Thoracic aorta (tissue), 2 donors: ENCODE data around the gene ZXDA. TPM values are rescaled to one million over a fixed set of nuclear protein-coding genes. Genes with fewer than 3 reads are reported as not detected.

Source experiments
- ATAC-seq: fragments of 150-250 bp; one replicate; pipeline ENCODE4 v1.8.0; 2017; ENCODE audit warnings: low read depth; ENCODE audit not compliant: insufficient number of reproducible peaks, low FRiP score
- DNase-seq: peaks from one replicate; pipeline ENCODE4 v3.0.0-alpha.2; 2020; ENCODE audit warnings: low spot score
- H3K27ac ChIP-seq, 2 donors: fragments of 200-600 bp; sonication (generic); 1 replicate in 1 of 2; 2 replicates in 1 of 2; pipeline ENCODE4 v1.5.1; 2016; ENCODE audit warnings: mild to moderate bottlenecking in 2 of 2, moderate library complexity in 2 of 2
- H3K27me3 ChIP-seq: fragments of 200-600 bp; sonication (generic); replicated peaks from 2 replicates; pipeline ENCODE4 v1.6.0; 2016; ENCODE audit warnings: mild to moderate bottlenecking; ENCODE audit not compliant: insufficient read depth
- H3K36me3 ChIP-seq: fragments of 200-600 bp; sonication (generic); one replicate; pipeline ENCODE4 v1.5.1; 2016
- H3K4me1 ChIP-seq, 2 donors: fragments of 200-600 bp; sonication (generic); 1 replicate in 1 of 2; 2 replicates in 1 of 2; pipeline versions ENCODE4 v1.5.1 to v1.6.0; 2016; ENCODE audit warnings: low read depth in 2 of 2, mild to moderate bottlenecking in 1 of 2; ENCODE audit not compliant: control insufficient read depth in 1 of 2
- H3K4me3 ChIP-seq: fragments of 200-600 bp; sonication (generic); 2 replicates; pipeline ENCODE4 v1.5.1; 2016; ENCODE audit warnings: mild to moderate bottlenecking
- H3K9me3 ChIP-seq: fragments of 200-600 bp; sonication (generic); 2 replicates; pipeline ENCODE4 v1.5.1; 2016
- CTCF ChIP-seq: fragments of 200-600 bp; sonication (generic); IDR thresholded peaks from one replicate; pipeline ENCODE4 v1.5.1; 2019; ENCODE audit warnings: antibody characterized with exemption
- total RNA-seq, 2 donors: library from RNA; depleted of rRNA; stranded (reverse); fragments of >200 nt; gene quantifications; one replicate each; pipeline versions ENCODE4 v1.1.0 to v1.2.3, GENCODE V29; 2016

ZXDA gene
- total RNA-seq, 2 donors from 2014 or later = 8.9 to 13.8 TPM

DNA sequence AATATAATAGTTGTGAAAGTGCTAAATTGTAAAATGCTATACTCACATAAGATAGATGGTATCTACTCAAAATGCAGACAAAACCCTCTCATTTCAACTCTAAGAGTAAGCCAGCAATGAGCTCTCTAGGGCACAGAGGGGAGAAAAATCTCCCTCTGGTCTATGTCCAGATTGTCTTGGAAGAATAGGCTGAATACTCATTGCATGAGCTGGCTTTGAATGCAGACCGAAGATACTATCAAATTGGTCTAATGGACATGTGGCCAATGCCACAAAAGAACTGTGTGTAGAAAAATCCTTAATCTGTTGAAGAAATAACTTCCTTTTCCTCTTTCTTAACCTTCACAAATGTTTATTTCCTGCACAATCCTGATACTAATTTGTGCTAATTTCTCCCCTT, 3.5 kb downstream of the ZXDA start:
- peak overlapping the region in 1 of 2 donors; percentile 34 for H3K27ac ChIP-seq
- peak overlapping the region; percentile 27 for H3K4me3 ChIP-seq
- TF ChIP-seq CTCF = no peak
- H3K27me3 ChIP-seq = no peaks in the 10 kb centered on the region
- ATAC-seq (no peak), DNase-seq (no peak)
- H3K9me3 ChIP-seq = no peaks in the 10 kb centered on the region
- H3K4me1 ChIP-seq = peaks cover 0 to 32% of the 10 kb centered on the region in 2 donors
- H3K36me3 ChIP-seq = no peaks in the 10 kb centered on the region

GRCh38 chrX:57905141-57905540, 5.1 kb downstream of the ZXDA start:
- ATAC-seq = no peak
- Histone ChIP-seq H3K9me3 (no peaks in the 10 kb centered on the region), H3K4me1 (peaks cover 0 to 32% of the 10 kb centered on the region in 2 donors), H3K27me3 (no peaks in the 10 kb centered on the region), H3K36me3 (no peaks in the 10 kb centered on the region), H3K4me3 (peak overlapping the region; percentile 44), H3K27ac (peak overlapping the region in 1 of 2 donors; percentile 52)
- no peak for TF ChIP-seq CTCF
- DNase-seq = no peak

- TF ChIP-seq CTCF = no peak
- ATAC-seq (no peak), DNase-seq (no peak)
- no peaks in the 10 kb centered on the region for H3K9me3 ChIP-seq
- no peaks in the 10 kb centered on the region for H3K36me3 ChIP-seq
- H3K27me3 ChIP-seq = no peaks in the 10 kb centered on the region
- H3K4me1 ChIP-seq = peaks cover 0 to 32% of the 10 kb centered on the region in 2 donors
- no peak overlapping the region for H3K27ac ChIP-seq
- no peak overlapping the region for H3K4me3 ChIP-seq
Measured at GRCh38 chrX:57904176-57904880, 5.9 kb downstream of the ZXDA start.

DNA sequence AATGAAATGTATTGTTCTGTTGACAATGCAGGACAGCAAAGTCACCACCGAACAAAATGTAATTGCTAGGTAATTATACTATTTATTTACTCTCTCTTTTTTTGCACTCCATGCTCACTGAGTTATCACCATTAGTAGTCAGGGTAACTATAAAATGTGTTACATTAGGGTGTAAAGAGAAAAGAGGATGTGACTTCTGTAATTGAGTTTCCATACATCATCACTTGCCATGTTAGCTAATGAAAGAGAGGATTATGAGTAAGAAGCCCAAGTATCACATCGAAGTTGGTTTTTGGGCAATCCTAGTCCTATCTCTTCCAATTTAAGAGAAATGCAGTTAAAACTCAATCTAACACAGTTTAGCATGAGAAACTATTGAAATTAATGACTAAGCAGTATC, 7.6 kb downstream of the ZXDA start:
- ATAC-seq (no peak), DNase-seq (no peak)
- no peaks in the 10 kb centered on the region for H3K27me3 ChIP-seq
- no peak for TF ChIP-seq CTCF
- H3K27ac ChIP-seq = no peak overlapping the region
- no peaks in the 10 kb centered on the region for H3K9me3 ChIP-seq
- H3K36me3 ChIP-seq = no peaks in the 10 kb centered on the region
- no peak overlapping the region for H3K4me3 ChIP-seq
- peaks cover 0 to 30% of the 10 kb centered on the region in 2 donors for H3K4me1 ChIP-seq

GRCh38 chrX:57901466-57901865, 8.8 kb downstream of the ZXDA start:
- peak overlapping the region in 1 of 2 donors; percentile 12 for H3K27ac ChIP-seq
- peaks cover 0 to 21% of the 10 kb centered on the region in 2 donors for H3K4me1 ChIP-seq
- no peaks in the 10 kb centered on the region for H3K9me3 ChIP-seq
- no peaks in the 10 kb centered on the region for H3K36me3 ChIP-seq
- no peak for TF ChIP-seq CTCF
- no peak for DNase-seq
- H3K4me3 ChIP-seq = no peak overlapping the region
- H3K27me3 ChIP-seq = no peaks in the 10 kb centered on the region
- no peak for ATAC-seq
